GM18499 (cell line): ENCODE measurements around the gene ARR3.
"Not testable (repeated sequence)": the region's sequence is repeated elsewhere in the genome, so short reads cannot be mapped to it uniquely, and the experiment has no call there.

Source experiments
- ATAC-seq: cut with Tn5 transposase; IDR thresholded peaks from one replicate; pipeline ENCODE4 v1.9.1; 2021; ENCODE audit warnings: moderate number of reproducible peaks; ENCODE audit not compliant: insufficient read depth, unreplicated experiment

Gene ARR3

GRCh38 chrX:70274029-70274428, 5.9 kb downstream of the ARR3 start:
- ATAC-seq: not testable (repeated sequence)

DNA sequence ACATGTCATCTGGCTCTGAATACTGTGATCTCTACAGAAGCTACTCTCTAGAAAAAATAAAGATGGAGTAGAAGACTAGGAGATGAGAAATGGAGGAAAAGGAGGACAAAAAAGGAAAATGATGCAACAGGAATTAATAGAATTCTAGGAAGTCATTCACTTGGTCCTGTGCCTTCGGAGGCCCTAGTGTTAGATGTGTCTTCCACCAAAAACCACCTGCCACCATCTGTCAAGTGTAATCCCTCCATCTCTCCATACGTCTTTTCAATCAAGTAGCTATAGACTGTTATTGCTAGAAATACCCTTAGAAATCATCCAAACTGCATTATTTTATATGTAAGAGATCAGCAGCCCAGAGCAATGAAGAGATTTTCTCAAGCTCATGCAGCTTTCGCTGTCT, 10.9 kb downstream of the ARR3 start:
- ATAC-seq: no peak

GRCh38 chrX:70280573-70280972, 12.4 kb downstream of the ARR3 start:
- no peak for ATAC-seq

GRCh38 chrX:70281951-70282350, 13.8 kb downstream of the ARR3 start, which contains the start of gene RAB41:
Gene RAB41, plus strand, starts transcription at chrX:70282172. Its CDS starts 46 bp downstream, at chrX:70282218.
- no peak for ATAC-seq

DNA sequence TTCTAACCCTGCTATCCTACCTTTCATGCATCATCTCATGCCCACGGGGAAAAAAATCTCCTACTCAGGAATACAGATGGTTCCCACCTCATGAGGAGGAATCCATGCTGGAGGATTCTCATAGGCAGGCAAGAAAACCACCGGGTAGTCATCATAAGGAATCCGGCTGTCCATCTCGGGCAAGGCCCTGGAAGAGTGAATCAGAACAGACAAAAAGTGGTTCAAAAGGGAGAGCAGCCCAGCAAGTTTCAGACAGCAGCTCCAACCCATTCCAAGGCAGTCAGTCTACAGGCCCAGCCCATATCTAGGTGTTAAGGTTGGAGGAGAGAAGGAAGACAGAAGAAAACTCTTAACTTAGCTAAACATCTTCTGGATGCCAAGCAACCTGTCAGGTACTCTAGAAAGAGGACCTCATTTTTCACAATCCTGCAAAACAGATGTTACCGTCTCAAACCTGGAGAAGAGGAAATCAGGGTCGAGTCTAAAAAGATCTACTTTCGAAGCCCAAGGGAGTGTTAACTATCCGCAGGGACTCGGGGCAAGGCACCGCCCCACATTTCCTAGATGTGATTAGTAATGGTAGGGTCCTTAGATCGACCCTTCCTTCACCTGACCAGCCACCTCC, 21.1 kb downstream of the ARR3 start:
- ATAC-seq: no peak

- ATAC-seq: peak; percentile 79
Measured at GRCh38 chrX:70289793-70290770, 21.9 kb downstream of the ARR3 start, which contains the start of the genes KIF4A and PDZD11. Gene KIF4A, plus strand, starts transcription at chrX:70290104. Its CDS starts 355 bp downstream, at chrX:70290459. Gene PDZD11, minus strand, starts transcription at chrX:70289927. Its CDS starts 586 bp downstream, at chrX:70289341.

- no peak for ATAC-seq
Measured at GRCh38 chrX:70292788-70293187, 24.7 kb downstream of the ARR3 start.

- ATAC-seq: no peak
Measured at GRCh38 chrX:70293621-70294020, 25.5 kb downstream of the ARR3 start.

- ATAC-seq: no peak
Measured at GRCh38 chrX:70301716-70302115, 33.6 kb downstream of the ARR3 start.

- no peak for ATAC-seq
Measured at GRCh38 chrX:70313503-70313902, 45.4 kb downstream of the ARR3 start.

DNA sequence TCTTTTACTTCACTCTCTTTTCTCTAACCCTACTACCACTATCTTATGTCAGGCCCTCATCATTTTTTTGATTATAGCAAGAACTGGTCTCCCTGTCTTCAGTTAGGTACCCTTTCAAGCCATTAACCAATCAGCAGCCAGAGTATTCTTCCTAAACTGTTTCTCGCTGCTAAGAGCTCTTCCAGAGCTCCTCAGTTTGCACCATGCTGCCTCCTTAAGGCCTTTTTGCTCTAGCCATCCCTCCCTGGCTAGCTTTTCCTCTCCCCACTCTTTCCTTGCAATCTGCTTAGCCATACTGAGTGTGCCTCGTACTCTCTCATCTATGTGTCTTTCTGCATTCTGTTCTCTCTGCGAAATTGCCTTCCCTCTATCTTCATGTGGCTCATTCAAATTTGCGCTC, 54.6 kb downstream of the ARR3 start:
- no peak for ATAC-seq

- ATAC-seq: not testable (repeated sequence)
Measured at GRCh38 chrX:70323628-70324027, 55.5 kb downstream of the ARR3 start.

DNA sequence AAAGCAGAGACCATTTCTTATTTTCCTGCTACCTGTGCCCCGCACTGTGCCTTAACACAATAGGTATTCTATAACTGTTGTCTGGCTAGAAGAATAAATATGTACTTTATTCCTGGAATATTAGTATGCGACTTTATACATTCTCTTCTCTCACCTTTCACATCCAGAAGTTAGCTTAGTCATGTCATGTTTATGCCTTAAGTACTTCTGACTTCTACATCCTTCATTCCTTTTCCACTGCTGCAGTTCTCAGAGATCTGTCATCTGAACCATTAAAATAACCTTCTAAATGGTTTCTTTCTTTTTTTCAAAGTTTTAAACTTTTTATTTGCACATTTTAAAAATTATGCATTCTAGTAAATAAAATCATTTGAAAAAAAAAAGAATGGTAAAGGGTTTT, 56.2 kb downstream of the ARR3 start:
- no peak for ATAC-seq

- ATAC-seq: no peak
Measured at GRCh38 chrX:70331161-70331560, 63.0 kb downstream of the ARR3 start.
